Measurements from ENCODE around the gene PPFIA3.

DNA sequence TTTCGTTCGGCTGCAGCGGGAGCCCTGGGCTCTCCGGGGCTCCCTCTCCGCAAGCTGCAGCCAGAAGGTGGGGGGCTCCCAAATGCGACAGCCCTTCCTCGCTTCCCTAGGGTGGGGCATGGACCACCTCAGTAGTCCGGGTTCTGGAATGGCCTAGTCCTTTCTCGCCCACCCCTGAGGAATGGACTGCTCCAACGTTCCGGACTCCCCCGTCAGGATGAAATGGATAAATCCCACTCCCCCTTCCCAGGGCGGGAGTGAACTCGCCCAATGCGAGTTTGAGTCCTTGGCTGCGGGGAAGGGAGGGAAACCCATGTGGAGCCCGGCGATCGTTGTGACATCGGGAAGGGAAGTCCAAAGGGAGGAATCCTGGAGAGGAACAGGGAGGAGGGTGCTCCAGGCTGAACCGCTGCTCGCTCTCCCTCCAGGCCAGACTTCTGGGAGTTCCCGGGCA lies 30.3 kb downstream of the PPFIA3 start:
- TF ChIP-seq, protein P1, sequence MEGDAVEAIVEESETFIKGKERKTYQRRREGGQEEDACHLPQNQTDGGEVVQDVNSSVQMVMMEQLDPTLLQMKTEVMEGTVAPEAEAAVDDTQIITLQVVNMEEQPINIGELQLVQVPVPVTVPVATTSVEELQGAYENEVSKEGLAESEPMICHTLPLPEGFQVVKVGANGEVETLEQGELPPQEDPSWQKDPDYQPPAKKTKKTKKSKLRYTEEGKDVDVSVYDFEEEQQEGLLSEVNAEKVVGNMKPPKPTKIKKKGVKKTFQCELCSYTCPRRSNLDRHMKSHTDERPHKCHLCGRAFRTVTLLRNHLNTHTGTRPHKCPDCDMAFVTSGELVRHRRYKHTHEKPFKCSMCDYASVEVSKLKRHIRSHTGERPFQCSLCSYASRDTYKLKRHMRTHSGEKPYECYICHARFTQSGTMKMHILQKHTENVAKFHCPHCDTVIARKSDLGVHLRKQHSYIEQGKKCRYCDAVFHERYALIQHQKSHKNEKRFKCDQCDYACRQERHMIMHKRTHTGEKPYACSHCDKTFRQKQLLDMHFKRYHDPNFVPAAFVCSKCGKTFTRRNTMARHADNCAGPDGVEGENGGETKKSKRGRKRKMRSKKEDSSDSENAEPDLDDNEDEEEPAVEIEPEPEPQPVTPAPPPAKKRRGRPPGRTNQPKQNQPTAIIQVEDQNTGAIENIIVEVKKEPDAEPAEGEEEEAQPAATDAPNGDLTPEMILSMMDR (IDR thresholded peaks at IDR 0.05; ENCODE audit: low read length): no peak
- no peak for TF ChIP-seq EZH2 (optimal IDR thresholded peaks at IDR 0.05; ENCODE audit: low read depth, low read length)
- no peak for TF ChIP-seq EZH2phosphoT487 (IDR thresholded peaks at IDR 0.05; ENCODE audit: low read length)
